K562 (cell line): ENCODE results near the gene CBX4. TPM values are rescaled to one million over a fixed set of nuclear protein-coding genes. Genes with fewer than 3 reads are reported as not detected.

Experiments used
- CBFB ChIP-seq: sonication (generic); formaldehyde crosslinking; IDR thresholded peaks from 2 replicates; pipeline ENCODE4 v1.4.0; 2020; ENCODE audit warnings: mild to moderate bottlenecking, missing genetic modification reagents
- CBX1 ChIP-seq: sonication (generic); IDR thresholded peaks from 2 replicates; pipeline ENCODE4 v1.6.1; 2016; ENCODE audit warnings: antibody characterized with exemption, low read depth, mild to moderate bottlenecking
- E2F3 ChIP-seq: fragments of 250-450 bp; sonication (Bioruptor Pico); IDR thresholded peaks from 2 replicates; pipeline ENCODE4 v1.4.0; 2020; ENCODE audit warnings: mild to moderate bottlenecking
- EP400 ChIP-seq: fragments of 450-650 bp; IDR thresholded peaks from 2 replicates; pipeline ENCODE4 v1.6.1; 2017; ENCODE audit warnings: antibody characterized with exemption, mild to moderate bottlenecking, moderate library complexity
- FOXJ3 ChIP-seq: sonication (generic); formaldehyde crosslinking; IDR thresholded peaks from 2 replicates; pipeline ENCODE4 v1.4.0; 2020; ENCODE audit warnings: mild to moderate bottlenecking, missing genetic modification reagents
- ILK ChIP-seq: fragments of 450-650 bp; IDR thresholded peaks from 2 replicates; pipeline ENCODE4 v1.6.1; 2016; ENCODE audit warnings: missing genetic modification characterization, low read depth, mild to moderate bottlenecking, missing compliant biosample characterization, moderate library complexity, borderline replicate concordance
- MEF2D ChIP-seq: conservative IDR thresholded peaks from 2 replicates; pipeline ENCODE4 v1.6.1; 2016; ENCODE audit warnings: low read depth, missing genetic modification characterization, missing compliant biosample characterization
- MYBL2 ChIP-seq, 2 experiments: fragments of 450-650 bp in 1 of 2; sonication (generic) in 1 of 2; formaldehyde crosslinking in 1 of 2; IDR thresholded peaks; 2 replicates each; pipeline versions ENCODE4 v1.6.1 to v1.8.1; 2017 to 2022; ENCODE audit warnings: borderline replicate concordance in 1 of 2, inconsistent platforms in 1 of 2, low read depth in 1 of 2, mild to moderate bottlenecking in 1 of 2, missing genetic modification reagents in 1 of 2, moderate library complexity in 1 of 2
- NBN ChIP-seq: fragments of 450-650 bp; IDR thresholded peaks from 2 replicates; pipeline ENCODE4 v1.6.1; 2016; ENCODE audit warnings: low read depth, mild to moderate bottlenecking
- NELFE ChIP-seq: IDR thresholded peaks from 2 replicates; pipeline ENCODE4 v1.6.1; 2011; ENCODE audit warnings: mild to moderate bottlenecking; ENCODE audit not compliant: insufficient read depth, insufficient read length
- OTX1 ChIP-seq: fragments of 450-650 bp; formaldehyde crosslinking; IDR thresholded peaks from 2 replicates; pipeline ENCODE4 v1.4.0; 2022; ENCODE audit warnings: mild to moderate bottlenecking
- PHF8 ChIP-seq: fragments of 200-600 bp; sonication (generic); IDR thresholded peaks from 2 replicates; pipeline ENCODE4 v1.6.1; 2012; ENCODE audit warnings: mixed run types, mild to moderate bottlenecking, inconsistent platforms, low read length, moderate library complexity, borderline replicate concordance
- POLR2G ChIP-seq: fragments of 200-400 bp; formaldehyde crosslinking; IDR thresholded peaks from 2 replicates; pipeline ENCODE4 v1.6.1; 2017; ENCODE audit warnings: low read depth, mild to moderate bottlenecking, antibody characterized with exemption, low read length, moderate library complexity
- RBM15 ChIP-seq: fragments of 200-400 bp; formaldehyde crosslinking; IDR thresholded peaks from 2 replicates; pipeline ENCODE4 v1.6.1; 2018; ENCODE audit warnings: mild to moderate bottlenecking, low read length, moderate library complexity; ENCODE audit not compliant: insufficient read depth
- SNIP1 ChIP-seq: fragments of 450-650 bp; IDR thresholded peaks from 2 replicates; pipeline ENCODE4 v1.7.1; 2017; ENCODE audit warnings: low read depth, mild to moderate bottlenecking
- SP1 ChIP-seq: sonication (generic); formaldehyde crosslinking; IDR thresholded peaks from 2 replicates; pipeline ENCODE4 v1.8.1; 2022; ENCODE audit warnings: mild to moderate bottlenecking, missing genetic modification reagents
- TARDBP ChIP-seq: fragments of 450-650 bp; IDR thresholded peaks from 2 replicates; pipeline ENCODE4 v1.6.1; 2016
- U2AF2 ChIP-seq: fragments of 200-400 bp; formaldehyde crosslinking; optimal IDR thresholded peaks from 2 replicates; pipeline ENCODE3; 2017; ENCODE audit warnings: low read depth, mild to moderate bottlenecking, low read length
- ZNF431 ChIP-seq: sonication (generic); formaldehyde crosslinking; IDR thresholded peaks from 2 replicates; pipeline ENCODE4 v1.8.0; 2022; ENCODE audit warnings: mild to moderate bottlenecking, missing genetic modification reagents
- ZNF707 ChIP-seq: fragments of 250-450 bp; sonication (Bioruptor Pico); conservative IDR thresholded peaks from 2 replicates; pipeline ENCODE4 v1.8.0; 2022; ENCODE audit warnings: inconsistent platforms, mild to moderate bottlenecking, moderate library complexity
- polyA plus RNA-seq, 8 experiments: library from polyadenylated mRNA; depleted of rRNA in 4 of 8; stranded (reverse) in 5 of 8; unstranded in 3 of 8; fragments of >200 nt; fragmentation: Nextera tagmentation in 2 of 8; fragmentation: Illumina TruSeq in 1 of 8; extraction: Ambion mirVana in 2 of 8; extraction: Trizol in 1 of 8; gene quantifications; 2 replicates each; pipeline versions ENCODE4 v1.2.1 to v1.2.3, GENCODE V29; 2011 to 2014; ENCODE audit warnings: inconsistent platforms in 1 of 8, missing spikeins in 1 of 8
- total RNA-seq, 7 experiments: library from RNA; depleted of rRNA in 6 of 7; stranded (reverse); fragments of >200 nt in 6 of 7; fragmentation: Illumina TruSeq in 2 of 7; extraction: Trizol in 2 of 7; gene quantifications; 2 replicates each; pipeline versions ENCODE4 v1.2.1 to v1.2.3, GENCODE V29; 2011 to 2021; ENCODE audit warnings: low replicate concordance in 1 of 7
- TF ChIP-seq, protein P1 (sequence below): sonication (generic); formaldehyde crosslinking; IDR thresholded peaks from 2 replicates; pipeline ENCODE4 v1.9.0; 2022; ENCODE audit warnings: mild to moderate bottlenecking, missing genetic modification reagents
- TF ChIP-seq, protein P2 (sequence below), 3 experiments: fragments of 200-800 bp in 1 of 3; sonication (Bioruptor generic) in 1 of 3; sonication (generic) in 1 of 3; formaldehyde crosslinking in 1 of 3; IDR thresholded peaks; 2 replicates each; pipeline versions ENCODE4 v1.6.1 to v1.8.0; 2016 to 2022; ENCODE audit warnings: mild to moderate bottlenecking in 2 of 3, missing compliant biosample characterization in 2 of 3, missing genetic modification characterization in 2 of 3, missing genetic modification reagents in 1 of 3
- TF ChIP-seq, protein P3 (sequence below): sonication (generic); formaldehyde crosslinking; IDR thresholded peaks from 2 replicates; pipeline ENCODE4 v1.8.1; 2023; ENCODE audit warnings: mild to moderate bottlenecking, missing genetic modification reagents, moderate library complexity

The CBX4 gene
- total and polyA plus RNA-seq, 9 of the 15 experiments (the other 6 are each of a cell fraction or from before 2014, with no cell fraction given) = 0.98 to 50.5 (median 10.0) TPM

DNA sequence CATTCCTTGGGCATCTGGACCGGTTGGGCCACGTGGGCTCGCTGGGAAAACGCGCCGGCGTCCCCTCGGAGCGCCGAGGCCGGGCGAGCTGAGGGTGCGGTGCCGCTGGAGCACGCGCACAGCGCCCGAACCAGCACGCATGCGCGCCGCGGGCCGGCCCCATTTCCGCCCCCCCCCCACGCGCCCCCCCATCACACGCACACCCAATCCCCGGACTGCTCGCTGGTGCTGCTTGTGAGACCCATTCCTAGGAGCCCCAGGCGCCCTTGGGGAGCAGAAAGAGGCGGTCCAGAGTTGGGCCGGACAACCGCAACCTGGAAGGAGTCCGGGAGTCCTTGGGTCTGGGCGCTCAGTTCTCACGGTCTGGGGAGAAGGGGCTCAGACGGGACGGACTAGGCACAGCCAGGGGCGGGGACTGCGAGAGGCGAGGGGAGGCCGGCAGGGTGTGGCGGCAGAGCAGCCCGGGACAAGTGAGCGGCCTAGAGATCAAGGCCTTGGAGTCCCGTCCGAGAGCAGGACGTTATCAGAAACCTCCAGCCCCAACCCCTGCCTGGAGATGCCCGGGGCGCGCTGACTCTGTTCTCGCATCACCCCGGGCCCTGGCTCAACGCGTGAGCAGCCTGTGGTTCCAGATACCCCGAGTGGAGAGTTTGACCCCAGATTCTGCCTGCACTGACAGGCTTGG, 36.4 kb downstream of the CBX4 start (continued):
- TF ChIP-seq FOXJ3 (CRISPR knock-in tag) = peak; percentile 45; the same call in 1 of the 2 replicates
- TF ChIP-seq RBM15 = no peak
- 0 out of 2 replicates have a peak, but pooled peaks have one; percentile 12 for TF ChIP-seq E2F3 (CRISPR knock-in tag)
- no peak for TF ChIP-seq MEF2D
- TF ChIP-seq CBFB (CRISPR knock-in tag) = peak; percentile 49; the same call in 1 of the 2 replicates
- TF ChIP-seq, protein P1, sequence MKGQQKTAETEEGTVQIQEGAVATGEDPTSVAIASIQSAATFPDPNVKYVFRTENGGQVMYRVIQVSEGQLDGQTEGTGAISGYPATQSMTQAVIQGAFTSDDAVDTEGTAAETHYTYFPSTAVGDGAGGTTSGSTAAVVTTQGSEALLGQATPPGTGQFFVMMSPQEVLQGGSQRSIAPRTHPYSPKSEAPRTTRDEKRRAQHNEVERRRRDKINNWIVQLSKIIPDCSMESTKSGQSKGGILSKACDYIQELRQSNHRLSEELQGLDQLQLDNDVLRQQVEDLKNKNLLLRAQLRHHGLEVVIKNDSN (CRISPR knock-in tag) = peak; percentile 71
- peak; percentile 90 for TF ChIP-seq POLR2G
- TF ChIP-seq TARDBP = peak; percentile 94
- peak; percentile 46; the same call in 1 of the 2 replicates for TF ChIP-seq NBN
- TF ChIP-seq U2AF2 = no peak
- TF ChIP-seq, protein P2, sequence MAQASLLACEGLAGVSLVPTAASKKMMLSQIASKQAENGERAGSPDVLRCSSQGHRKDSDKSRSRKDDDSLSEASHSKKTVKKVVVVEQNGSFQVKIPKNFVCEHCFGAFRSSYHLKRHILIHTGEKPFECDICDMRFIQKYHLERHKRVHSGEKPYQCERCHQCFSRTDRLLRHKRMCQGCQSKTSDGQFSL (CRISPR knock-in tag; IDR thresholded peaks at IDR 0.05) = peak; percentile 99
- TF ChIP-seq, protein P2 (tag; IDR thresholded peaks at IDR 0.05) = peak in 1 of 2 experiments; percentile 99; a peak in 2 of 4 replicates
- TF ChIP-seq PHF8 = peak; percentile 76; the same call in 1 of the 2 replicates
- peak; percentile 48; the same call in 1 of the 2 replicates for TF ChIP-seq EP400
- peak; percentile 62; the same call in 1 of the 2 replicates for TF ChIP-seq SP1 (CRISPR knock-in tag)
- no peak for TF ChIP-seq ILK (tag)
- TF ChIP-seq CBX1 = peak; percentile 92
- no peak for TF ChIP-seq NELFE
- peak; percentile 88 for TF ChIP-seq ZNF431 (CRISPR knock-in tag)
- peak; percentile 80 for TF ChIP-seq OTX1 (CRISPR knock-in tag)
- TF ChIP-seq, protein P3, sequence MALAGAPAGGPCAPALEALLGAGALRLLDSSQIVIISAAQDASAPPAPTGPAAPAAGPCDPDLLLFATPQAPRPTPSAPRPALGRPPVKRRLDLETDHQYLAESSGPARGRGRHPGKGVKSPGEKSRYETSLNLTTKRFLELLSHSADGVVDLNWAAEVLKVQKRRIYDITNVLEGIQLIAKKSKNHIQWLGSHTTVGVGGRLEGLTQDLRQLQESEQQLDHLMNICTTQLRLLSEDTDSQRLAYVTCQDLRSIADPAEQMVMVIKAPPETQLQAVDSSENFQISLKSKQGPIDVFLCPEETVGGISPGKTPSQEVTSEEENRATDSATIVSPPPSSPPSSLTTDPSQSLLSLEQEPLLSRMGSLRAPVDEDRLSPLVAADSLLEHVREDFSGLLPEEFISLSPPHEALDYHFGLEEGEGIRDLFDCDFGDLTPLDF (CRISPR knock-in tag) = peak; percentile 25; the same call in 1 of the 2 replicates
- no peak for TF ChIP-seq ZNF707 (CRISPR knock-in tag)
- TF ChIP-seq SNIP1 = no peak
- TF ChIP-seq MYBL2 (IDR thresholded peaks at IDR 0.05; ENCODE audit: low read depth) = no peak
- no peak for TF ChIP-seq MYBL2 (CRISPR knock-in tag; IDR thresholded peaks at IDR 0.05; ENCODE audit: borderline replicate concordance)
